GM18907 (cell line): ENCODE measurements around the gene LBHD2.

Source experiments
- ATAC-seq: cut with Tn5 transposase; IDR thresholded peaks from one replicate; pipeline ENCODE4 v1.9.1; 2021; ENCODE audit warnings: mild to moderate bottlenecking, moderate library complexity; ENCODE audit not compliant: unreplicated experiment

Gene LBHD2

DNA sequence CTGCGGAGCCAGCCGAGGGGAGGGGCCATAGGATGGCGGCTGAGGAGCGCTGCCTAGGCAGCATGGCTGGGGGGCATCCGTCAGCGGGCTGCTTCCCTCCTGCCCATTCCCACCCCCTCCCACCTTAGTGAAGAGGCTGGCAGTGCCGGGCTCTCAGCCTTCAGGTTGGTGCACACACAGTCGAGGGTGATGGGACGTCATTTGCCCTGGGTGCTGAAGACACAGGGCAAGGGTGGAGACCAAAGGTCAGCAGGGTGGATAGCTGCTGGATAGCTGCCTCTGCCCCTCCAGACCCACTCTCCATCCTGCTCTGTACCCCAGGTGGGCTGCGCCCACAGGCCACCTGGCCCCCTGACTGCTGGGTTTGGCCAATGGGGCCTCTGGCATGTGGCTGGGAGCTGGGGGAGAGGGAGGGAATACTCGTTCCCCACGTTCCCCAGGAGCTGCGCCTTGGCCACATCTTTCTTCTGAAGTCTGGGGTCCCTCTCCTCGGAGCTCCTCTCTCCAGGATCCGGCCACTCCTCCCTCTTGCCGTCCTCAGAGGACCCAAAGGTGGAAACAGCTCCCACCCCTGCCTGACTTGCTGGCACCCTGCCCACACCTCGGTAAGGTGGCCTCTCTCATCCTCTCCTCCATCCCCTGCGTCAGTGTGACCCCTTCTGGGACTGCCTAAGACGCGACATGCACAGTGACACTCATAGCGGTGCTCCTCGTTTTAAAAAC lies 15.5 kb upstream of the LBHD2 start:
- ATAC-seq, result no peak

DNA sequence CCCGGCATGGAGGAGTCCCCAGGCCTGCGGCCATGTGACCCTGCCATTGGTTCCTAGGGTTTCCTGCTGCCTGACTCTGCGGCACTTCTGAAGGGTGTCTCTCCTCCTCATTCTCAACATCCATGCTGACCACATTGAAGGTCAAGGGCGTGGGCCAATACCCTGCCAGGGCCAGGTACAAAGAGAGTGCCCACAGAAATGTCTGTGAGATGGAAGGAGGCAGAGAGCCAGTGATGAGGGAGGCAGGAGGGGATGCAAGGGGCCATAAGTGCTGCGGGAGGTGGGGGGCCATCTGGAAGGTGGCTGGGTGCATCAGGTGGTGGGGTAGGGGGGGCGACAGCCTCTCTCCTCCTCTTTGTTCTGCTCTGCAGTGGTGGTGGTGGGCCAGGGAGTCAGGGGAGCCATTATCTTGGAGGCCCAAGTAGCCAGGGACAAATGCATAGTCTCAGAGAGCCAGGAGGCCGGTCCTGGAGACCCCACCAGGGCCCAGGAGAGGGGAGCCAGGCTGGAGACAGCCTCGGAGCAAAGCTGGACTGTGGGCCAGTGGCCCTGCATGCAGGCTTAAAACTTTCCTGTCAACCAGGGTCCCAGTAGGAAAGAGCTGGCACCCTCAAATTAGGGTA lies 13.6 kb upstream of the LBHD2 start:
- no peak for ATAC-seq

DNA sequence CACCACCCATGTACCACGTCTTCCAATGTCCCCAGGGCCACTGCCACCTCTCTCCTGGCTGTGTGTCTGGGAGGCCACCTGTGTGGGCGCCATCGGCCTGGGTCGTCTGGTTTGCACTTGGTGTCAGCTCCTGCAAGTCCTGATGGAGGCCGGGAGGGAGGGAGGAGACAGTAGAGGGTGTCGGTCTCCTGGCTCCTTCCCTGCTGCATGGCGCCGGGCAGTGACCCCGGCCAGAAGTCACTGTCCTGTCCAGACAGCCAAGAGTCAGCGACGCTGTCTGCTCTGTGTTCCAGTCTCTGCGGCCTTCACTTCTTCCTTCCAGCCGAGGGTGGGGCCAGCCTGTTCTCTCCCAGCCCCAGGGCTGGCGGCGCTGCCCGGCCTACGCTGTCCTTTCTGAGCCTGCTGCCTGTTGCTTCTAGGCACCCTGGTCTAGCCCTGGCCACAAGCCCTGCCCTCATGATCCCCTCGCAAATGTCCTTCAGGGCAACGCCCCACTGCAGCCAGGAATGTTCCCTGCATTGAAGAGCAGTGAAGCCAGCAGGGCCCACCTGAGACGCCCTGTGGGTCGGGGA lies 13.0 kb upstream of the LBHD2 start:
- ATAC-seq, result no peak

- no peak for ATAC-seq
Measured at GRCh38 chr14:103071544-103072251, 12.3 kb upstream of the LBHD2 start.

DNA sequence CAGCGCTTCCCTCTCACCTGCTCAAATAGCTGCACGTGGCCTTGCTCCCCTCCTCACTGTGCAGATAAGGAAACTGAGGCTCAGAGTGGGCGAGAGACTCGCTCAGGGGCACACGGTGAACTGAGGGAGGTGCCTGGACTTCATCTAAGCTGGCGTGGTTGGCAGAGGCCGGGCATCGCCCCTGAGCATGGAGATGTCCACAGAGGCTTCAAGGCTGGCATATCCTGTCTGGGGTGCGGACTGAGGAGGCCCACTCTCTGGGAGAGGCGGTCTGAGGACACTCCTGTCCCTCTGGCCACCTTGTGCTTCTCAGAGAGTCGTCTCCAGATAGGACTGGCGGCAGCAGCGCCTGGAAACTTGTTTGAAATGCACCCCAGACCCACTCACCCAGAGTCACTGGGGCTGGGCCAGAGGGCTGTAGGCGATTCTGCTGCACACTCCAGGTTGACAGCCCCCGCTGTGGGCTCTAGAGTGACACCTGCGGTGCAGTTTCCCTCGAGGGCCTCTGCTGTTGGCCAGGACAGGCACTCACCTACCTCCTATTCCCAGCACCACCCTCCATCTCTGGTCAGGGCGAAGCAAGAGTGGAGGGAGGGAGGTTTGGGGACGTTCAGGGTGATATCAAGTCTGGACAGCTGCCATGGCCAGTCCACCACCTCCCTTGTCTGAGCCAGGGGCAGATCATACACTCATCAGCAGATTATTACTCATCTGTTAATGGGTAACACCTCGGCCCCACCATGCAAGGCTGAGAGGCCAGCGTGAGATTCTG lies 11.2 kb upstream of the LBHD2 start:
- ATAC-seq, result no peak

- no peak for ATAC-seq
Measured at GRCh38 chr14:103073367-103073875, 10.6 kb upstream of the LBHD2 start.

GRCh38 chr14:103073876-103074728 lies 9.9 kb upstream of the LBHD2 start:
- no peak for ATAC-seq

DNA sequence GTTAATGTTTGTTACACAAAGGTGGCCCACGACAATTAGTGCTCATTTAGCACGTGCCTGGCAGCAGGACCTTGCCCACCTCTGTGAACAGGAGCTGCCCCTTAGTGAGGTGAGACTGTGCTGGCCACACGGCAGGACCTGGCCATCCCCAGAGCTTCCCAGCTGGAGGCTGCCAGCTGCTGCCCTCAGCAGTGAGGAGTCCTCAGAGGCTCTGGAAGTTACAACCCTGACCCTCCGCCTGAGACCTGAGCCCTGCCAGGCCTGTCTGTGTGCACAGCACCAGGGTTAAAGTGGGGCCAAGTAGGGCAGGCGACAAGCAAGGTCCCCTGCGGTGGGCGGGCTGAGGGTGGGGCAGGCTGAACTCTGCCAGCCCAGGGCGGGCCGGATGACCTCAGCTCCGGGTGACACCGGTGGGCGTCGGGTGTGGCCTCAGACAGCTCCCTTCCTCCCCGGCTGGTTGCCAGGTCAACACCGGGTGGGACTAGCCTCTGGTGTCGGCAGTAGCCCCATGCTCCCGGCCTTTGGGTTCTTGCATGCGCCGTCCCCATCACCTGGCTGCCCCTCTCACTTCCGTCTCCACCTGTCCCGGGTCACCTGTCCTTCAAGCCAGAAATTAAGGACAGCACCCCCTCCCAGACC lies 9.2 kb upstream of the LBHD2 start:
- ATAC-seq, result no peak

- peak; percentile 53 for ATAC-seq
Measured at GRCh38 chr14:103078420-103078749, 5.6 kb upstream of the LBHD2 start.

DNA sequence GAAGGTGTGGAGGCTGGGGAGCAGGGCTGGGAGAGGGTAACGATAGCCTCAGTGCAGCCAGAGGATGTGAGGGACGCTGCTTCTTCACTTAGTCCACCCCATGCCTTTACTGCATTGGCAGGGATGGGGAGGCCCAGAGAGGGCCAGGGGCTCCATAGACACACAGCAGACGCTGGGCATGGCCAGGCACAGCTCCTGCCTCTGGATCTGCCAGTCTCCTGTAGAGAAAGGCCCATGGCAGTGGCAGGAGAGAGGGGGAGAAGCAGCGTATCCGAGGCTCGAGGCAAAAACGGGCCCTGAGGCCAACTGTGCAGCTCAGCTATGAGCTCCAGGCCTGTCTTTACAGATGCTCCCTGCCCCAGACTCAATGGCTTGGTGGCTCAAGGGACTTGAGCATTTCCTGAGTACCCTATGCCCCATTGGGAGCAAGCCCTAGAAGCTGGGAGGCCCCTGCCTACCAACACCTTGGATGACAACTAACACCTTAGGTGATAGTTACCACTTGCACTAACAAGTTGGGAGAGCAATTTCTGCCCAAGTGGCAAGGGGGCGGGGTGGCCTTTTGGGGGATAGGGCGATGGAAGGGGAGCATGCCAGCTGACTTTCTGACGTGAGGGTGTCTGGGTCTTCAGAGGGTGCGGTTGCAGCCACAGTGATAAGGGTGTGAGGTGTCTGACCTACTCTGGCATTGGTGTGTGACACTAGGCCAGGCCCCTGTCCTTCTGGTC lies 5.0 kb upstream of the LBHD2 start:
- no peak for ATAC-seq

DNA sequence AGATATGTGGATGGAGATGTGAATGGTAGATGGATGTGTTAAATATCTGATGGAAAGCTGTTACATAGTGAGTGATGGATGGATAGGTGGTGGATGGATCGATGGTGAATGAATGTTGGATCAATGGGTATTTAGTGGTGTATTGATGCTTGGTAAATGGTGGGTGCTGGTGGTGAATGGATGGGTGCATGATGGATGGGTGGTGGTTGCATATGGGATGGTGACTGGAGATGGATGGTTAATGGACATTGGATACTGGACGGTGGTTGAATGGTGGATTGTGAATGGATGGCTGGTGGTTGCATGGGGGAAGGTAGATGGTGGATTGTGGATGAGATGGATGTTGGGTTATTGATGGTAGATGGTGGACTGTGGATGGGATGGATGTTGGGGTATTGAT lies 2.1 kb upstream of the LBHD2 start:
- no peak for ATAC-seq

GRCh38 chr14:103085106-103086091 lies 1.4 kb downstream of the LBHD2 start:
- no peak for ATAC-seq

GRCh38 chr14:103086771-103087342 lies 2.8 kb downstream of the LBHD2 start:
- no peak for ATAC-seq

DNA sequence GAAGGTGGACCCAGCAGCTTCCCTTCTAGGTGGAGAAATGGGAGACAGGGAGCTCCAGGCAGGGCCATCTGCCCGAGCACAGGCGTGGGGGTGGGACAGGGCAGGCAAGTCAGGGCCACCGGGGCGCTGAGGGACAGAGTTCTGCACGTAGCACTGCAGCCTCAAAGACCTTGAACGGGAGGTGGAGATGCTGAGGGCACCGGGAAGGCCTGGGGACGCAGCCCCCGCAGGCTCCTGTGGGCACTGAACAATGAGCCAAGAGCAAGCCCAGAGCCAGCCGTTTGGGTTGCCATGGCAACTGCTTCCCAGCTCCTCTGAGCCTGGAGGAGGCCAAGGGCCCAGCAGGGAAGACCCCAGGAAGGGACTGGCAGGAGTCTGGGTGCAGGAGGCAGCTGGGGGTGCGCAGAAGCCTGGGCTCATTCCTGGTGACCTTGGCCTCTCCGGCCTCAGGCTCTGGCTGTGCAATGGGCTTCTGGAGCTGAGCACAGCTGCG lies 3.4 kb downstream of the LBHD2 start:
- no peak for ATAC-seq

DNA sequence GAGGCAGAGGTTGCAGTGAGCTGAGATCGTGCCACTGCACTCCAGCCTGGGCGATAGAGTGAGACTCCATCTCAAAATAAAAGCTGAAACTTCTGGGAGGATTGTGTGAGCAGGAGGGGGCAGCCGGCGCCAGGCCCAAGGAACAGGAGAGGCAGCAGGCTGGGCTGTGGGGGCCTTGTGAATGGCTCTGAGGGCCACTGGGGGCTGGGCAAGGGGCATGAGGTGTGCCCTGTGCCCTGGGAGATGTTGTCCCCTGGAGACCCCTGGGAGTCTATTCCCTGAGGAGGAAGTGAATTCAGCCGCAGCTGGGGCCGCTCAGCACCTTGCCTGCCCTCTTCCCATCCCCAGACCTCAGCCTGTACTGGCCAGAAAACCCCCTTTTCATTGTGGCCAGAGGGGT lies 4.9 kb downstream of the LBHD2 start:
- ATAC-seq, result no peak

GRCh38 chr14:103089386-103090335 lies 5.7 kb downstream of the LBHD2 start:
- ATAC-seq, result no peak
